SW 1271 (cell line): ENCODE results near the gene RNF157.
"Not testable (repeated sequence)": the region's sequence is repeated elsewhere in the genome, so short reads cannot be mapped to it uniquely, and the experiment has no call there.

Source experiments
- DNase-seq, 2 experiments: peaks; one replicate each; lab custom pipeline; 2025; lab: John Stamatoyannopoulos, UW

The RNF157 gene

DNA sequence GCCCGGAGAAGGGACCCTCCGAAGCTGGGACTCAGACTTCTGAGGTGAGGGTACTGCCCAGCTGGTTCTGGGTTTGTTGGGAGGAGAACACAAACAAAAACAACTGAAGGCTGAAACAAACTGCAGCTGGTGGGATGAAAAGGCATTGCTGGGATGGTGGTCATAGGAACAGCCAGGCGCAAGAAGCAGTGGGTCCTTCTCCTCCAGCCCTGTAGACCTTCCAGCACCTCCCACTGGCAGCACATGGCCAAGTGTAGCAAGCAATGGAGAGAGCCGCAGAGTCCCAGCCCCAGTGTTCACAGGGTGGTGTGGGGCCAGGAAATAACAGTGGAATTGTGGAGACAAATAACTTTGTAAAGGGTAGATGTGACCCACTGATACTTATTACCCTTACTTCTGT, 50.6 kb downstream of the RNF157 start:
- DNase-seq, result no peak

DNA sequence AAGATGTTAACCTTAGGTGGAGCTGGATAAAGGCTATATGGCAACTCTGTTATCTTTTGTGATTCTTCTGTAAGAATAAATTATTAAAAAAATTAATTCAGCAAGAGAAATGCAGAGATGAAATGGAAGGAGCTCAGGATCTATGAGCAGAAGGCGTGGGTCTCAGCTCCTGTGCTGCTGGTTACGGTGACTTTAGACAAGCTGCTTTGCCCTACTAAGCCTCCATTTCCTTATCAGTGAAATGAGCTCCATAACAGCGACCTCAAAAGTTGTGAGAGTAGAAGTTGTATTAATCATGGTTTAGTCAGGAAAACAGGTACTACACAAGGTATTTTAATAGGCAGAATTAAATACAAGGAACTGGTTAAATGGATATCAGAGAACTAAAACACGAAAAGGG, 51.0 kb downstream of the RNF157 start:
- DNase-seq, result no peak

DNA sequence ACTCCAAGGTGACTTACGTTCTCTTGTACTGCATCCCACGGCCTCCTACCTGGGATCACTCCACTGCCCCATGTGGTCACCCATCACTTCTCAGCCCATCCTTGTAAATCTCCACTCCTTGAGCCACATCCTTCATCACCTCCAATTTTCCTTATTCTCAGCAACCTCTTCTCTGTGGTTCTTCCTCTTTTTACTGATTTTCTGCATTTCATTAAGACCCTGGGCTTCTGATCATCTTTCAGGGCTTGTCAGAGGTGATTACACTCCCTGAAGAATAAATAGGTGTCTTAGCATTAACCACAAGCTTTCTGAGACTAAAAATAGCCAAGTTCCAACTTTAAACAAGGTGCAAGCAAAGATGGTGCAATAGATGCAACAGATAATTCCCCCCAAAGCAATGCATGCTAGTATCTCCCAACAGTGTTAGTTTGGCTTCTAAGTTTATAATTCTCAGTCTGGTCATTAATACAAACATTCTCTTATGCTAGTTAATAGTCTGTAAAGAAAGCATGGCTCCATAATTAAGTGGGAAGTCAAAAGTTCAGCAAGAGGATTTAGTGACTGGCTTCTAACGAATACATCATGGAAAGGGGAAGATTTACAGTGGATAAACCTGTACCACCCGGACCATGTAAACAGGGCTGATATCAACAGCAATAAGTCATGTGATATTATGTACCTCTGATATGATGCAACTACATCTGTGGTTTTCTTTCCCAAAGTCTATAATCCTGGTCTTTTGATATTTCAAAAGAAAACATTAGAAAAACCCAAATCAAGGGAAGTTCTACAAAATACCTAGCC, 51.9 kb downstream of the RNF157 start:
- no peak for DNase-seq

DNA sequence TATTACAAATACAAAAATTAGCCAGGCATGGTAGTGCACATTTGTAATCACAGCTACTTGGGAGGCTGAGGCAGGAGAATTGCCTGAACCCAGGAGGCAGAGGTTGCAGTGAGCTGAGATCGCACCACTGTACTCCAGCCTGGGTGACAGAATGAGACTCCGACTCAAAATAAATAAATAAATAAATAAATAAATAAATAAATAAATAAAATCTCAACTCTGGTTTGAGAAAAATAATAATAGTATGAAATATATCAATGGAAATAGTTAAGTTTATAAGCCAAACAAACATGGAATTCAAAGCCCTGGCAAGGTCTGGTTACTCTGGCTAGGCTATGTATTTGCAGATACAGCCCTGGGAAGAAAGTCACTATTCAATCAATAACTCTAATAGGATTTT, 53.5 kb downstream of the RNF157 start:
- DNase-seq, result not testable (repeated sequence)

DNA sequence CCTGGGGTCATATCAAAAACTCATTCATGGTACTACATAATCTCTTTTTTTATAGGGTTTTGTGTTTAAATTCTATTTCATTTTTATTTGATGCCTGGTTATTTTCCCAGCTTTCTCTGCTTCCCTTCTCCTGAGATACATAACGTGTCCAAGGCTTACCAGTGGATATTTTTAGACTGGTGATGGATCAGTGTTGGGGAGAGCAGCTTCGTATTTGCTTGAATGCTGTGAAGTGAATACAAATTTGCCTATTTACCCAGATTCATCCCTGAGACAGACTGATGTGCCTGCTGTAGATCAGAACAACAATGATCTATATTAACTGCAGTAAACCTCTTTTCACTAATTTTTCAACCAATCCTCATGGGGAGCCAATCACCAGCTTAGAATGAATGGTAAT, 56.0 kb downstream of the RNF157 start:
- no peak for DNase-seq

DNA sequence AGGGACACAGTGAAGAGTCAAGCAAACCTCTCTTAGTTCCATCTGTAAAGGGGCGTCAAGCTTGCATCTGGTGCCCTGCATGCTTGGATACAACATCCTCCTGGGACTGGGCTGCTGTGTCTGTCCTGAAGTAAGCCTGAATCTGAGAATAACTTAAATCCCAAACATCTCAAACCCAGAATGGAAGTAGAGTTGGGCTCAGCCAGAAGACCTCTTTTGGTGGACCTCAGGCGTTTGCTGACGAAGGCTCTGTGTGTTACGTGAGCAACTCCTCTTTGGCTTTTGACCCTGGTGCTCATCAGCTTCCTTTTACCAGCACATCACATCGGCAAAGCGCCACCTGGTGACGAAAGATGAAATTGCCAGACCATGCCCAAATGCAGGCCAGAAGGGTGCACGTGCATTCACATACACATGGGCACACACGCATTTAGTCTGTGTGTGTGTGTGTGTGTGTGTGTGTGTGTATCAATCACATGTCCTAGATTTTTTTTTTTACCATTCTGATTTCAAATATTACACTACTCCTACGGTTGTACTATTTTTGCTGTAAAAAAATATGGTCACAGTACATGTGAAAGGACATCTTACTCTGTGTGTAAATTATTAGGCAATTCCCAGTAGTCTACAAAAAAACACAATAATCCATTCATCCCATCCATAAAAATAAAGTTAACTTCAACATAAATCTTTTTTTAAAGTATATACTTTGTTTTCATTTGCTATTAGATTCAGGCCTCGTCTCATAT, 58.1 kb downstream of the RNF157 start:
- DNase-seq, result peak; percentile 64 to 78

DNA sequence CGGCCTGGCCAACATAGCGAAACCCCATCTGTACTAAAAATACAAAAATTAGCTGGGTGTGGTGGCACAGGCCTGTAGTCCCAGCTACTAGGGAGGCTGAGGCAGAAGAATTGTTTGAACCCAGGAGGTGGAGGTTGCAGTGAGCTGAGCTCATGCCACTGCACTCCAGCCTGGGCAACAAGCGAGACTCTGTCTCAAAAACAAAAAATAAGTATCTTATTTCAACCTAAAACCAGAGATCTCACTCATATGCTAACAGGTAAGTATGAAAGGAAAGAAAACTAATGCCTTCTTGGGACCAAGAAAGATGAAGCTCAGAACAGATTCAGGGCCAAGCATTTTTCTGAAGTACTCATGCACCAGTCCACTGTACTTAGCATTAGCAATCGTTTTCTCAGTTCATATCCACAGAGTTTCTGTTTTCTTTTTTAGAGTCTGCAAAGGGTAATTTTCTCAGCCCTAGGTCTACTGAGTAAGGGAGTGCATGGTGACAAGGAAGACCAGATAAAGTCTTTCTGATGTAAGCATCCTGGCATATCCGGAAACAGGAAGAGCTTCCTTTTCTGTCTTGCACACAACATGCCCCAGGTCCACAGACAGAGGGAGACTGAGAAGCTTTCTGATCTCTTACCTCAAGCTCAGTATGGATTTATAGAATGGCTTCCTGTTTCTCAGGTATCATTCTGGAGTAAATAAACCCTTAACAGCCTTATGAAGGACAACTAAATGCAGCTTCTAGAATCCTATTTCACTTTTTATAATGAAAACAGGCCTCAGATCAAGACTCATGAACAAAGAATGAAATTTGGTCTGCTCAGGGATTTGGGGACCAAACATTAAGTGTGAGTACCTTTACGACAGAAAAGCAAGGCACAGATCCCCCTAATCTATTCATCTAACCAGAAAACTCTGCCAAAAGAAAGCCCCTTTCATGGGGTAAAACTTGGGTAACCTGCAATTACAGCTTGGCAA, 60.5 kb downstream of the RNF157 start:
- DNase-seq, result no peak

DNA sequence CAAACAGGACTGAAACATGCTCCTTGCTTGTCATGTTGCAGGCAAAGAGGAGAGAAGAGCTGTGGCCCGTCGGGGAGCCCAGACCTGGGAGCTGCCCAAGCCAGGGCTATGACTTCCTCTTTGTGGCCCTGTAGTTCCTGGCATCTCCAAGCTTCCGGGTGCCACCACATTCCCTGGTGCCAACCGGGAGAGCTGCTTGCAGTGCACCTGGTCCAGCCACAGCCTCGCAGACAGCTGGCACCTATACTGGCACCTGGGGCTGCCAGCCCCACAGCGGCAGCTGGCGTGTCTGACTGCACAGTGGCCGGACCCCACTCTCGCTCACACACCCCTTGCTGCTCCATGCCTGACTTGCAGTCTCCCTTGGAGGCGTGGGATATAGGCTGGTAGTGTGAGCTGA, 62.2 kb downstream of the RNF157 start:
- DNase-seq, result no peak

DNA sequence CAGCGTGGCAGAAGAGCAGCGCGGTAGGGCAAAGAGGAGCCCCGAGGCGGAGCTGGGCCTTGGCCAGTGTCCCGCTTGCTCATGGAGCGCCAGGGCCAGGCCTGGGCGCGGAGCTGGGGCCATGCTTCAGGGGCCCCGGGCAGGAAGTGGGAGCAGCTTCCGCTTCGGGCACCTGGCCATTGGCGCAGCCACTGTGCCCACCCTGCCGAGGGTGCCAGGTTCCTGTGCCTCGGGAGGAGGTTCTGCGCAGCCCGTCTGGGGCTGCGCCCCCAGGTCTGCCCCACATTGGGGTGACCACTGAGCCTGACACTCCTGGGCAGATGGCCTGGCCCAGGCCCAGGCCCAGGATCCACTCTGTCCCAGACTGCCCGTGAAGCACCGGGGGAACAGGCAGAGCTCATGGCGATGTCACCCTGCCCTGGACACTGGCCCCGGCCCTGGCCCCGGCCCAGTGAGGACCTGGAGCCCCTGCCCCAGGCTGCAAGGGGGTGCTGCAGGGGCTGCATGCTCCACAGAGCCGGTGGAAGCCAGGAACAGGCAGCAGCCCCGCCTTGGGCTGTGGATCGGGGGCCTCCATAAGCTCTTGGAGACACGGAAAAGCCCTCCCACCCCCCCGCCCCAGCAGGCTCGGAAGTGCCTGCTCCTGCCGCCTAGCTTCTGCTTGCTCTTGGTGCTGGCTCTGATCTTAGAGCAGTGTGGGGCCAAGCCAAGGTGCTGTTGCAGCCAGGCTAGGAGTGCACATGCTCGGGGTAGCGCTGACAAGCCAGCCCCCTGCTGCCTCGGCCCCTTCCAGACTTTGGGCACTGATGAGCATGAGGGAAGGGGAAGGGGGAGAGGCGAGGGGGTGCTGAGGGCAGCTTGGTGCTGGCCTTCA, 63.4 kb downstream of the RNF157 start:
- DNase-seq, result no peak

DNA sequence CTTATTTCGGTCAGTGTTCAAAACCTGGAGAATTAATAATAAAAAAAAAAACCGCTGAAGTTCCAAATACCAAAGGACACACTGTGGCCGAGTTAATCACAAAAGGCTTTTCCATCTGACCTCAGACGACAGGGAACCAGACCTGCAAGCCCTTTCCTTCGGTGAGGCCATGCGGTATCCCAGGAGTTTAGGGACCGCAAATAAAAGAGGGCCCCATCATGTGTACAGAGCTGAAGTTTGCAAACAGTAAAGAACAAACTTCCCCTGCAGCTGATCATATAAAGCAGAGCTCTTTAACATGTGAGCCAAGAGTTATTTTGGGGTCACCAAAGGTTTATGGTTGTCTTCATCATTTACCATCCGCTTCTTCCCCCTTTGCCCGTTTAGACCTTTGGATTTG, 66.3 kb downstream of the RNF157 start:
- no peak for DNase-seq

DNA sequence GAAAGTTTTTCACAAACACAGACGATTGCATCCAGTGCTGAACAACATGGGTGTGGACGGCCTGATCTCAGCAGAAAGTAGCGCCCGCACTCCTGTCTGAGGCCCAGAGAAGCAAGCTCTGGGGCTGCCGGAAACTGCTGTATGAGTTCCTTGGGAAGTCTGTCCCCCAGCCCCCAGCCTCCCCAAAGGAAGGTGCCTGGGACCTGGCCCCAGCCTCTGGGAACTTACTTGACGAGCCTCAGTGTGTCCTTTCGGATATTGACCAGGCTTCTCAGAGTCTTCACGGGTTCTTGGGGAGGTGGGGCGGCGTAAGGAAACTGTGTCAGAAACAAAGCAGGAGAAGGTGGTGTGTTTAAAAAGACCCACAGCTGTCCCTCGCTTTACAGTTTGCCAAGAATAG, 66.8 kb downstream of the RNF157 start:
- DNase-seq, result no peak

DNA sequence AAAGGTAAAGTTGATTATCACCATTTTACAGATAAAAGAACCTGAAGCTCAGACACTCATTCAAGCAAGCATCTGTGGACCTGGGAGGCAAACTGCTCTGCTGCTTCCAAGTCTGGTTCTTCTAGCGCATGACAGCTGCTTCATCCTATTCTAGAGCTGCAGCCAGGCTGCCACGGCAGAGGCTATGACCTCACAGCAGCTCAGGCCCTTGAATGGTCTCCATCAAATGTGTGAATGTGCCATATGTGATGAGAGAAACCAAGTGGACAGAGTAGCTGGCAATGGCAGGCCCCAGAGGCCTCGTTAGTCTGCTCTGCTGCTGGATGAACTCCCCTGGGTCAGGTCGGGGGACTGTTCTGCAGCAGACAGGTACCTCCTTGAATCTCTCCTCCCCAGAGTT, 68.6 kb downstream of the RNF157 start:
- no peak for DNase-seq

DNA sequence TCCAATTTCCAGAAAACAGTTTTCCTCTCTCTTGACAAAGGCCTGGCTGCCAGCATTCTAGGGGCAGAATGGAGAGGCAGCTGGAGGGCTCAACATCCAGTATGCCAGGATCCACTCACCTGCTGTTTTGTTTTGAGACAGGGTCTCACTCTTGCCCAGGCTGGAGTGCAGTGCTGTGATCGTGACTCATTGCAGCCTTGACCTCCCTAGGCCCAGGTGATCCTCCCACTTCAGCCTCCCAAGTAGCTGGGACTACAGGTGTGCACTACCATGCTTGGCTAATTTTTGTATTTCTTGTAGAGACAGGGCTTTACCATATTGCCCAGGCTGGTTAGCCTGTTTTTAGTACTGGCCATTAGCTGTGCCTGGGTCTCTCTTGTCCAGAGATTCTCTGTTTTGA, 70.2 kb downstream of the RNF157 start:
- no peak for DNase-seq

DNA sequence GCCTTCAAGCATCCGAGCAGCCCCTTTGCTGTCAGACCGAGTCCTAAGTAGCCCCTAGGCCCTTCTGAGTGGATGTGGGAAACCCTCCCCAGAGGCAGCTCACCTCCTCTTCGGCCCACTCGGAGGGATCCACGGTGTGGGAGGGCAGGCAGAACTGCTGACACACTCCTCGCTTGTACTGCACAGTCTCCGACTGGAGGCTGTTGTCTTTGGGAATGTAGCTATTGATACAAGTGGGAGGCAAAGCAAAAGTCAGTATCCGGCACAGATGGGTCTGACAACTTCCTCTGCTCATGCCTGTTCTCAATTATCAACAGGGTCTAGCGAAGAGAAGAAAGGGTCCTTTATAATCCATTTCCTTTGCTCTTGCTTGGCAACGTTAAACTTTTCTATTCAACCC, 73.4 kb downstream of the RNF157 start:
- no peak for DNase-seq

DNA sequence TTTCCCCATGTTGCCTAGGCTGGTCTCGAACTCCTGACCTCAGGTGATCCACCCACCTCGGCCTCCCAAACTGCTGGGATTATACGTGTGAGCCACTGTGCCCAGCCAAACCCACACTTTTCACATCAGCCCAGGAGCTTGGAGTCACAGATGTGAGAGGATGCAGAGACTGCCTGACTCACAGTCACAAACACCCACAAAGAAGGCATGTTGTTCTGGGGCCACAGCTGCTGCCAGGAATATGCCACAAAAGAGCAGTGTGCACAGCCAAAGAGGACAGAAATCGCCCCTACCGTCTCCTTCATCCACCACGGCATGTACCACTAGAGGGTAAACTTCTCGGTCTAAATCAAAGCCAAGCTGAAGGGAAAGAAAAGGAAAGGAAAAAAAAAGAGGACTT, 74.1 kb downstream of the RNF157 start:
- no peak for DNase-seq

DNA sequence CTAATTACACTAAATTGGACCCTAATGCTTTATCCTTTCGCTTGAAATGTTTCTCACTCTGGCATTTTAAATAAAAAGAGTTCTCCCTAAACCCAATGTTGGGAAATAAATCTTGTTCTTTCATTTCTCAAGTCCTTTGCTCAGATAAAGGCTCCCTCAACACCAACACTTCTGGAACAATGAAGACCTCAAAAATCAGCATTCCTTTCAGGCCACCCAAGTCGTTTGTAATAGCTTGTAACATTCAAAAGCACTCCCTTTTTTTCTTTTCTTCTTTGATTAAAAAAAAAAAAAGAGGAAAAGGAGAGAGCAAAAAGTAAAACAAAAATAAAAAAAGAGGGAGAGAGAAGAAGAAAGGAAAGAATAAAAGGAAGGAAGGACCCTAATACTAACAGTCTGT, 76.0 kb downstream of the RNF157 start:
- DNase-seq, result no peak

DNA sequence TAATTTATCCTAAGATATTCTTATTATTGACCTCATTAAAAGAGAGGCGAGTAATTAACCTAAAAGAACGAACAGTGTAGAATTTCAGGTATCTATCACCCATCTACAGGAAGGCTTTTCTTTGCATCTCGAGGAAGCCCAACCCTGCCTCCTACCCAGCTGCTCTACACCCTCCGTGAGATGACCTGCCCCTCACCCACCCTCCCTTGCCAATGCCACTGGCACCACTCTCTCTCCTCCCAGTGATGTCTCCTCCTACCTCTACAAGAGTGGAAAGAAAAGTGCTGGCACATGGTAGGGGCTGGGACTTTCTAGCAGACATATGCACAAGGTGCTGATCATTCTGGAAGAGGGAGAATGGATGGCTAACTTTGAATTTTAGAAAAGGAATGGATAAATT, 76.4 kb downstream of the RNF157 start:
- no peak for DNase-seq

DNA sequence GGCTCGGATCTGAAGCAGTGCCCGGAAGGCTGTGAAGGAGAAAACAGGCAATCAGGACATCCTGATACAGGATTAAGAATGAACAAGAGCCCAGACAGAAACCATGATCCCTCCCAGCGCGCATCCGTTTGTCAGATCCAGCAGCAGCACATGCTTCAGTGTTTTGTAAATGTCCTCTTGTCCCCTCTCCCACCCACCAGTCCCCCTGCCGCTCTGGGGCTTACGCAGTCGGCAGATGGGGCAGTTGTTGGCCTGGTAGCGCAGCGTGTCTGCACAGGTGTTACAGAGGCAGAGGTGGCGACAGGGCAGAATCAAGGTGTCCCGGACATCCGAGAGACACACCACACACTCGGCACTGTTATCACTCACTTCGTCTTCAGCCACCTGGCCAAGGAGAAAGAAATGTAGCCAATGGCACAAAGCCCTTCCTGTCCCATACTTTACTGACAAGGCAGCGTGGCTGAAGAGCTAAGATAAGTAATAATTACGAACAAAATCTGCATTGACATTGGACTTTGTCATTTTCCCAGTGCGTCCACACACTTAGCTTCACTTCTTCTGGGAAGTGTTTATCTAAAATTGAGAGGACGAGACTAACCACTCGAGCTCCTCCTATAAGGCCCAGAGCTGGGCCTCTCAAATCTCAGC, 78.5 kb downstream of the RNF157 start:
- DNase-seq, result no peak

DNA sequence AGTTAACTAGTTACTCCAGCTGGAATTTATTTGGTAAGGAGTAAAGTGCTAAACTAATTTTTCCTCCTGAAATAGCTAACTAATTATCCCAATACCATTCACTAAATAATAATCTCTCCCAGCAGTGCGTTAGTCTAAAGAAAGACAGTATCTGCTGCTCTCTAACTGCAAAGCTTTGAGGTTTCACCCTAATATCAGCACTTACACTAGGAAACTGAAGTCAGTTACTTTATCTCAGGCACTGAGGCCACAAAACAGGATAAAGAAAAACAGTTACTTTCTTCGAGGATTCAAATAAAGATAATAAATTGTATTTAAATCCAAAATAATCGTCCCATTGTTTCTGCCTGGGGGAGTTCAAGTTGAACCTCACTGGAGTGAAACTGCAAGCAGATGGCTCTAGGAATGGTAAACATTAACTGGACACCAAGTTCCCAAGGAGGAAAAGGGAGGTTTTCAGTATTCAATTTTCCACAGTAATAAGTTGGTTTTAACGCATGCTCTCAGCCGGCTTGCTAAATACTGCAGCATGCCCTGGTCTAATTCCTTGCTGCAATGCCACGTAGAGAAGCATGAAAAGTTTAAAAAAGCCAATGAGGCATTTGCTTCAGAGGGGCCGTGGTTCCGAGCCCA, 79.3 kb downstream of the RNF157 start:
- DNase-seq, result no peak

DNA sequence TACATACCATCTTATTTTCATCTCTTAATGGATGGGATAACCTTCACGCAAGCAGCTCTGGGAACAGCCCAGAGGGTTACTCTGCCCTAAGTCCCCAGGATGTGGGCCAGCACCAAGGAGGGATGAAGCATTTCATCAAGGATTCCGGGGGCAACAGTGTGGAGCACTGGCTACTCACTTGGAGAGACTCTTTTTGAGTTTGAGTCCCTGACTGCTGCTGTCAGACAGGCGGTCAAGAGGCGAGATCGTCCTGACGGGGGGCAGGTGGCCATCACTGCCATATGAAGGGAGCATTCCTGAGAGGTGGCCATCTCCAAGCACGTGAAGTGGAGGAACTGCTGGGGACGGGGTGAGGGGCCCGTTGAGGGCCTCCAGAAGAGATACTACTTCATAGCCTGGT, 81.1 kb downstream of the RNF157 start:
- DNase-seq, result no peak
